ENCODE results near the gene GFRAL.

GFRAL gene

DNA sequence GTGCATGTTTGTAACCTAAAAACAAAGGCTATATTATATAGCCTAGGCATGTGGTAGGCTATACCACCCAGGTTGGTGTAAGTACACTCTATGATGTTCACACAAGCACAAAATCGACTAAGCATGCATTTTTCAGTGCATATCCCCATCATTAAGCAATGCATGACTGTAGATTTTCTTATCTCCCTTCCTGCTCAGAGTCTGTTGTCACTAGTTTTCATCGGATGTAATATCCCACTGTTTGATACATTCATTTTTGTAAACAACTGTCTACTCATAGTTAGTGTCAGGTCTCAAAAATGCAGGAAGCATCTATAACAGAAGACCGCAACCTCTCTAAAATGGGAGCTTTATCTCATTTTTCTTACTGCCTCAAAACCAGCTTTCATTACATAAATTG is 70.7 kb downstream of the GFRAL start:
- TF ChIP-seq, protein P1, sequence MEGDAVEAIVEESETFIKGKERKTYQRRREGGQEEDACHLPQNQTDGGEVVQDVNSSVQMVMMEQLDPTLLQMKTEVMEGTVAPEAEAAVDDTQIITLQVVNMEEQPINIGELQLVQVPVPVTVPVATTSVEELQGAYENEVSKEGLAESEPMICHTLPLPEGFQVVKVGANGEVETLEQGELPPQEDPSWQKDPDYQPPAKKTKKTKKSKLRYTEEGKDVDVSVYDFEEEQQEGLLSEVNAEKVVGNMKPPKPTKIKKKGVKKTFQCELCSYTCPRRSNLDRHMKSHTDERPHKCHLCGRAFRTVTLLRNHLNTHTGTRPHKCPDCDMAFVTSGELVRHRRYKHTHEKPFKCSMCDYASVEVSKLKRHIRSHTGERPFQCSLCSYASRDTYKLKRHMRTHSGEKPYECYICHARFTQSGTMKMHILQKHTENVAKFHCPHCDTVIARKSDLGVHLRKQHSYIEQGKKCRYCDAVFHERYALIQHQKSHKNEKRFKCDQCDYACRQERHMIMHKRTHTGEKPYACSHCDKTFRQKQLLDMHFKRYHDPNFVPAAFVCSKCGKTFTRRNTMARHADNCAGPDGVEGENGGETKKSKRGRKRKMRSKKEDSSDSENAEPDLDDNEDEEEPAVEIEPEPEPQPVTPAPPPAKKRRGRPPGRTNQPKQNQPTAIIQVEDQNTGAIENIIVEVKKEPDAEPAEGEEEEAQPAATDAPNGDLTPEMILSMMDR (IDR thresholded peaks at IDR 0.05; ENCODE audit: low read depth, low read length), result no peak
- Histone ChIP-seq H3K36me3 (no peaks in the 10 kb centered on the region), H3K9me3 (ENCODE audit: severe bottlenecking) (no peaks in the 10 kb centered on the region), H3K27me3 (ENCODE audit: insufficient read depth, low read depth, severe bottlenecking) (peaks cover 2% of the 10 kb centered on the region), H3K27ac (no peak overlapping the region), H3K4me3 (ENCODE audit: low read depth, low read length) (no peak overlapping the region)
- no peak for DNase-seq

DNA sequence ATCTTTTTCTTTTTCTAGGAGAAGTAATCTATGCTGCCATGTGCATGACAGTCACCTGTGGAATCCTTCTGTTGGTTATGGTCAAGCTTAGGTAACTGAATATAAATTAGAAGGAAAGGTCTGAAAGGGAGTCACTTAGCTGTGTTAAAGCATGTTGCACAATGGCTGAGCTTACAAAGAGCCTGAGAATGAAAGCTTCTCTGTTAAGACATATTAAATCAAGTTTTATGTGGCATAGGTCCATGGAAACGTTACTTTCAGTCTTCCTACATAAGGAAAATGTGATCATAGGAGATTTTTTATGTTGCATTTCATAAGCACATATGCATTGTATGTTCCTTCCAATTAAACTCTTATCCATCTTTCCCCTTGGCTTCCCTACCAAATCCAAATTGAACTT is 72.1 kb downstream of the GFRAL start:
- no peaks in the 10 kb centered on the region for H3K9me3 ChIP-seq (ENCODE audit: severe bottlenecking)
- no peaks in the 10 kb centered on the region for H3K36me3 ChIP-seq
- H3K27ac ChIP-seq, result no peak overlapping the region
- DNase-seq, result no peak
- H3K4me3 ChIP-seq (ENCODE audit: low read depth, low read length), result no peak overlapping the region
- TF ChIP-seq, protein P1 (IDR thresholded peaks at IDR 0.05; ENCODE audit: low read depth, low read length), result no peak
- H3K27me3 ChIP-seq (ENCODE audit: insufficient read depth, low read depth, severe bottlenecking), result peaks cover 5% of the 10 kb centered on the region

DNA sequence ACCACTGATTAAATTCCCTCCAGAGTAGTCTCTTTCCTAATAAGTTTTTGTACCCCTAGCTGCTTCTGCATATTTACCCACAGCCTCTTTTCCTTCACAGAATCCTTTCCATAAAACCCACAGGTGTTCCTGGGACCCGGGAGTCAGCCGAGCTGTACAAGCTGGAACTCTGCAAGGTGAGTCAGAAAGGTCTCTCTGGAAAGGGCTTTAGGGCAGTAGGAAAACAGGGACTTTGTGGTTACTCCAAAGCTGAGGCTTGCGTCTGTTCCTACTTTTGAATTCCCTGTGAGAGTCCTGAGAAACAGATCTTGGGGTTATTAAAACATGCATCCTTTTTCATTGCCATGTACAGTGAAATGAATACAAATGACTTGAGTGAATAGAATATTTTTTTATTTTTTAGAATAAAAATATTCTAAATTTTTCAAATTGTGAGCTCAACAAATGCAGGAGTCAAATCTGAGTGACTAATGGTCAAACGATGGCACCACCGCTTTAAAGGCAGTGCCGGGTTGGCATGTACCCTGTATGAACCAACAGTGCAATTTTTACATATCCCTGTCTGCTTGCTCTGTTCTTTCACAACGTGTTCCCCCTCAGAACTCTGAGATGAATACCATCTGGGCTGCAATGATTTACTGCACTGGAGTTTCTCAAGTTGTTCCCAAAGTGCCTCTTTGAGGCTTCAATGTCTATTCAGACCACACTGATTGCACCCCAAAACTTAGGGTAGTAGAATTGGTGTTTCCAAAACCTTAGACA is 78.4 kb downstream of the GFRAL start:
- no peaks in the 10 kb centered on the region for H3K36me3 ChIP-seq
- no peak overlapping the region for H3K27ac ChIP-seq
- peaks cover 2% of the 10 kb centered on the region for H3K9me3 ChIP-seq (ENCODE audit: severe bottlenecking)
- H3K4me3 ChIP-seq (ENCODE audit: low read depth, low read length), result no peak overlapping the region
- no peak for DNase-seq
- TF ChIP-seq, protein P1 (IDR thresholded peaks at IDR 0.05; ENCODE audit: low read depth, low read length), result no peak
- peaks cover 7% of the 10 kb centered on the region for H3K27me3 ChIP-seq (ENCODE audit: insufficient read depth, low read depth, severe bottlenecking)

DNA sequence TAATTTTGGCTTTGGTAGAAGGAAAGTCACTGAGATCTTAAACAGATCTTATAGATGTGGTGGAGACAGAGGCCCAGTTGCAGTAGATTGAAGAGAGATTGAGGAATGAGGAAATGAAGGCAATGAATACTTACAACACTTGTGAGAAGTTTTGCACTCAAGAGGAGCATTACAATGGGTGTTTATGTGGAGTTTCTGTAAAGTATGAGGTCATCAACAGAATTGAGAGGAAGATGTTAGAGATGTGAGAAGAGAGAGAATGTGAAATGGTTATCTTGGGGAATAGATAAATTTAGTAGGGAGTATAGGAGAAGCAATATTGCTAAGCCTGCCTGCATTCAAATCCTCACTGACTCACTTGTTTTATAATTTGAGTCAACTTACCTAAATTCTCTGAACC is 83.4 kb downstream of the GFRAL start:
- Histone ChIP-seq H3K27me3 (ENCODE audit: insufficient read depth, low read depth, severe bottlenecking) (peaks cover 22% of the 10 kb centered on the region), H3K9me3 (ENCODE audit: severe bottlenecking) (peaks cover 2% of the 10 kb centered on the region), H3K4me3 (ENCODE audit: low read depth, low read length) (no peak overlapping the region), H3K27ac (no peak overlapping the region), H3K36me3 (no peaks in the 10 kb centered on the region)
- no peak for DNase-seq
- TF ChIP-seq, protein P1 (IDR thresholded peaks at IDR 0.05; ENCODE audit: low read depth, low read length), result no peak

DNA sequence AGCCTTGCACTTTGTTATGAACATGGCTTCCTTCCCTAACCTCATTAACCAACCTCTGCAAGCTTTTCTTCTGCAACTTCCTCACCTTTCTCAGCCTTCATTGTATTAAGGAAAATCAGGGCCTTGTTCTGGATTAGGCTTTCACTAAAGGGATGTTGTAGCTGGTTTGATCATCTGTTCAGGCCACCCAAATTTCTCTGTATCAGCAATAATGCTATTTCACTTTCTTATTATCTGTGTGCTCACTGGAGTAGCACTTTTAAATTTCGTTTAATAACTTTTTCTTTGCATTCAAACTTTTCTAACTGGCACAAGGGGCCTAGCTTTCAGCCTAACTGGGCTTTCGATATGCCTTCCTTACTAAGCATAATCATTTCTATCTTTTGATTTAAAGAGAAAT is 96.7 kb downstream of the GFRAL start:
- Histone ChIP-seq H3K4me3 (ENCODE audit: low read depth, low read length) (no peak overlapping the region), H3K9me3 (ENCODE audit: severe bottlenecking) (no peaks in the 10 kb centered on the region), H3K27me3 (ENCODE audit: insufficient read depth, low read depth, severe bottlenecking) (peaks cover 2% of the 10 kb centered on the region), H3K36me3 (no peaks in the 10 kb centered on the region), H3K27ac (no peak overlapping the region)
- TF ChIP-seq, protein P1 (IDR thresholded peaks at IDR 0.05; ENCODE audit: low read depth, low read length), result no peak
- DNase-seq, result no peak
